ENCODE data around the gene MEIS3. TPM values are rescaled to one million over a fixed set of nuclear protein-coding genes. Genes with fewer than 3 reads are reported as not detected.

The MEIS3 gene
- total RNA-seq, 1 experiment from 2014 or later, result 35.8 TPM

DNA sequence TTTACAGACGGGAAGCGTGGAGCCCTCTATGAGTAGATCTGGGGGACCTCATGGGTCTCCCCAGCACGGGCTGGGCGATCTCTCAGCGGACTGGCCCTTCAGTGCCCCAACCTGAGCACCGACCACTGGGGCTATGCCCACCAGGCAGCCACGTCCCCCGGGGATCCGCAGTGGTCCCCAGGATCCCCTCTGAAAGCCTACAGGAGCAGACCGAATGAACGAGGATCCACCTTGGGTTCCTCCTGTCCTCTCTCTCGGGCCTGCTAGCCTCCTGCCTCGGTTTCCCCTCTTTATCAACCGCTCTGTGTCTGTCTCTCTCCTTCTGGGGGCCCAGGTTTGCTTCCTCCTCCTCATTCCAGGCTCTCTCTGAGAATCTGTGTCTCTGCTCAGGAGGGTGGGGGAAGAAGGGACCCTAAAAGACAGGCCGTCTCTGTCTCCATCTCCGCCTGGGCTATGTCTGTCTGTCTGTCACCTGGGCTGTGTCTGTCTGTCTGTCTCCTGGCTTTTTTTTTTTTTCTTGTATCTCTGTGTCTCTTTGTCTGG, 2.0 kb upstream of the MEIS3 start:
- H4K20me1 ChIP-seq (ENCODE audit: insufficient read depth), result no peaks in the 10 kb centered on the region
- DNase-seq (ENCODE audit: low read depth, low spot score) (no peak), ATAC-seq (no peak)
- no peak overlapping the region for H3K4me3 ChIP-seq (replicated peaks in 1 of 2; ENCODE audit: low read depth in 1 of 2, low read length in 2 of 2)
- ChIA-PET CTCF (no interaction called here), POLR2A (no interaction called here), RAD21 (ENCODE audit: low non-redundant PET in 1 of 2, low total read pairs in 2 of 2, uncharacterized antibody in 2 of 2, unreplicated experiment in 2 of 2) (no interaction called here)
- peaks cover 19 to 27% of the 10 kb centered on the region in 2 experiments for H3K4me1 ChIP-seq (ENCODE audit: control insufficient read depth in 1 of 2, insufficient read depth in 2 of 2, low read length in 2 of 2)
- BruUV-seq (replicated peaks), result no TSS peak
- H3K9me2 ChIP-seq (ENCODE audit: insufficient read depth), result no peaks in the 10 kb centered on the region
- no peaks in the 10 kb centered on the region for H3K79me2 ChIP-seq (ENCODE audit: insufficient read depth, low read length)
- no peak overlapping the region for H3K9ac ChIP-seq (ENCODE audit: low read length)
- H3K36me3 ChIP-seq (ENCODE audit: control insufficient read depth in 1 of 2, insufficient read depth in 2 of 2, low read length in 2 of 2), result no peaks in the 10 kb centered on the region
- H3K27me3 ChIP-seq (ENCODE audit: insufficient read depth, low read length), result peaks cover 20% of the 10 kb centered on the region; the same call in 1 of the 2 replicates
- no peak overlapping the region for H3K4me2 ChIP-seq (ENCODE audit: low read length)
- no peaks in the 10 kb centered on the region for H3K9me3 ChIP-seq (ENCODE audit: control insufficient read depth in 1 of 2, insufficient read depth in 1 of 2, low read depth in 1 of 2, low read length in 2 of 2)
- H2AFZ ChIP-seq (ENCODE audit: low read depth, low read length, poor library complexity, severe bottlenecking), result no peak overlapping the region
- no peak for TF ChIP-seq CBX3 (IDR thresholded peaks at IDR 0.05; ENCODE audit: low read depth)
- TF ChIP-seq, protein P1, sequence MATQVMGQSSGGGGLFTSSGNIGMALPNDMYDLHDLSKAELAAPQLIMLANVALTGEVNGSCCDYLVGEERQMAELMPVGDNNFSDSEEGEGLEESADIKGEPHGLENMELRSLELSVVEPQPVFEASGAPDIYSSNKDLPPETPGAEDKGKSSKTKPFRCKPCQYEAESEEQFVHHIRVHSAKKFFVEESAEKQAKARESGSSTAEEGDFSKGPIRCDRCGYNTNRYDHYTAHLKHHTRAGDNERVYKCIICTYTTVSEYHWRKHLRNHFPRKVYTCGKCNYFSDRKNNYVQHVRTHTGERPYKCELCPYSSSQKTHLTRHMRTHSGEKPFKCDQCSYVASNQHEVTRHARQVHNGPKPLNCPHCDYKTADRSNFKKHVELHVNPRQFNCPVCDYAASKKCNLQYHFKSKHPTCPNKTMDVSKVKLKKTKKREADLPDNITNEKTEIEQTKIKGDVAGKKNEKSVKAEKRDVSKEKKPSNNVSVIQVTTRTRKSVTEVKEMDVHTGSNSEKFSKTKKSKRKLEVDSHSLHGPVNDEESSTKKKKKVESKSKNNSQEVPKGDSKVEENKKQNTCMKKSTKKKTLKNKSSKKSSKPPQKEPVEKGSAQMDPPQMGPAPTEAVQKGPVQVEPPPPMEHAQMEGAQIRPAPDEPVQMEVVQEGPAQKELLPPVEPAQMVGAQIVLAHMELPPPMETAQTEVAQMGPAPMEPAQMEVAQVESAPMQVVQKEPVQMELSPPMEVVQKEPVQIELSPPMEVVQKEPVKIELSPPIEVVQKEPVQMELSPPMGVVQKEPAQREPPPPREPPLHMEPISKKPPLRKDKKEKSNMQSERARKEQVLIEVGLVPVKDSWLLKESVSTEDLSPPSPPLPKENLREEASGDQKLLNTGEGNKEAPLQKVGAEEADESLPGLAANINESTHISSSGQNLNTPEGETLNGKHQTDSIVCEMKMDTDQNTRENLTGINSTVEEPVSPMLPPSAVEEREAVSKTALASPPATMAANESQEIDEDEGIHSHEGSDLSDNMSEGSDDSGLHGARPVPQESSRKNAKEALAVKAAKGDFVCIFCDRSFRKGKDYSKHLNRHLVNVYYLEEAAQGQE (IDR thresholded peaks at IDR 0.05; ENCODE audit: low read depth), result no peak
- TF ChIP-seq JUND (IDR thresholded peaks at IDR 0.05), result no peak
- TF ChIP-seq ELF1 (IDR thresholded peaks at IDR 0.05; ENCODE audit: borderline replicate concordance, low read depth), result no peak
- TF ChIP-seq SRF (IDR thresholded peaks at IDR 0.05; ENCODE audit: low read depth), result no peak
- TF ChIP-seq EZH2phosphoT487 (IDR thresholded peaks at IDR 0.05; ENCODE audit: borderline replicate concordance), result no peak
- no peak for TF ChIP-seq RAD21 (IDR thresholded peaks at IDR 0.05; ENCODE audit: low read depth)
- no peak for TF ChIP-seq CEBPB (IDR thresholded peaks at IDR 0.05; ENCODE audit: low read depth)
- no peak for TF ChIP-seq FOSL1 (IDR thresholded peaks at IDR 0.05; ENCODE audit: low read depth)
- no peak for TF ChIP-seq TCF7L2 (IDR thresholded peaks at IDR 0.05; ENCODE audit: borderline replicate concordance, extremely low read depth, insufficient read depth, insufficient read length)
- TF ChIP-seq, protein P2, sequence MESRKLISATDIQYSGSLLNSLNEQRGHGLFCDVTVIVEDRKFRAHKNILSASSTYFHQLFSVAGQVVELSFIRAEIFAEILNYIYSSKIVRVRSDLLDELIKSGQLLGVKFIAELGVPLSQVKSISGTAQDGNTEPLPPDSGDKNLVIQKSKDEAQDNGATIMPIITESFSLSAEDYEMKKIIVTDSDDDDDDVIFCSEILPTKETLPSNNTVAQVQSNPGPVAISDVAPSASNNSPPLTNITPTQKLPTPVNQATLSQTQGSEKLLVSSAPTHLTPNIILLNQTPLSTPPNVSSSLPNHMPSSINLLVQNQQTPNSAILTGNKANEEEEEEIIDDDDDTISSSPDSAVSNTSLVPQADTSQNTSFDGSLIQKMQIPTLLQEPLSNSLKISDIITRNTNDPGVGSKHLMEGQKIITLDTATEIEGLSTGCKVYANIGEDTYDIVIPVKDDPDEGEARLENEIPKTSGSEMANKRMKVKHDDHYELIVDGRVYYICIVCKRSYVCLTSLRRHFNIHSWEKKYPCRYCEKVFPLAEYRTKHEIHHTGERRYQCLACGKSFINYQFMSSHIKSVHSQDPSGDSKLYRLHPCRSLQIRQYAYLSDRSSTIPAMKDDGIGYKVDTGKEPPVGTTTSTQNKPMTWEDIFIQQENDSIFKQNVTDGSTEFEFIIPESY (IDR thresholded peaks at IDR 0.05; ENCODE audit: extremely low read depth, insufficient replicate concordance, low read length), result no peak
- no peak for TF ChIP-seq EZH2 (IDR thresholded peaks at IDR 0.05)
- TF ChIP-seq SP1 (IDR thresholded peaks at IDR 0.05; ENCODE audit: low read depth), result no peak
- H3K27ac ChIP-seq (ENCODE audit: low read depth, low read length), result no peak overlapping the region
- intact Hi-C loops (cut with micrococcal nuclease), result no loop called here
